ENCODE measurements around the gene TPRA1.

The TPRA1 gene

DNA sequence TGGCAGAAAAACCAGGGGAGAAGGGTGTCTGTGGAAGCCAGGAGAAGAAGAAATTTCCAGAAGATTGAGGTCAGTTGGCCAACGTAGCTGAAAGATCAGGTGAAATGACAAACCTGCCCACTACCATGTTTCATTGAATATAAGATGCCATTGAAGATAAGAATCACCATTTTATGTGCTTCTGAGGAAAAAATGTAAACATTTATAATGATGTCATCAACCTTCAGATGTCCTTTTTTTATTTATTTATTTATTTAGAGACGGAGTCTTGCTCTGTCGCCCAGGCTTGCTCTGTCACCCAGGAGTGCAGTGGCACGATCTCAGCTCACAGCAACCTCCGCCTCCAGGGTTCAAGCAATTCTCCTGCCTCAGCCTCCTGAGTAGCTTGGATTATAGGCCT is 33.5 kb upstream of the TPRA1 start:
- Histone ChIP-seq H3K9ac (no peak overlapping the region), H3K4me3 (ENCODE audit: low read depth, low read length) (no peak overlapping the region), H3K4me2 (ENCODE audit: low read length) (no peak overlapping the region), H3K4me1 (no peaks in the 10 kb centered on the region), H3K27me3 (ENCODE audit: control insufficient read depth, insufficient read depth, low read length) (no peaks in the 10 kb centered on the region), H3K9me3 (ENCODE audit: control insufficient read depth, low read length) (no peaks in the 10 kb centered on the region), H3K36me3 (ENCODE audit: control insufficient read depth, insufficient read depth, low read length) (no peaks in the 10 kb centered on the region), H2AFZ (no peak overlapping the region), H3K27ac (no peak overlapping the region), H3K79me2 (no peaks in the 10 kb centered on the region)
- TF ChIP-seq, protein P1, sequence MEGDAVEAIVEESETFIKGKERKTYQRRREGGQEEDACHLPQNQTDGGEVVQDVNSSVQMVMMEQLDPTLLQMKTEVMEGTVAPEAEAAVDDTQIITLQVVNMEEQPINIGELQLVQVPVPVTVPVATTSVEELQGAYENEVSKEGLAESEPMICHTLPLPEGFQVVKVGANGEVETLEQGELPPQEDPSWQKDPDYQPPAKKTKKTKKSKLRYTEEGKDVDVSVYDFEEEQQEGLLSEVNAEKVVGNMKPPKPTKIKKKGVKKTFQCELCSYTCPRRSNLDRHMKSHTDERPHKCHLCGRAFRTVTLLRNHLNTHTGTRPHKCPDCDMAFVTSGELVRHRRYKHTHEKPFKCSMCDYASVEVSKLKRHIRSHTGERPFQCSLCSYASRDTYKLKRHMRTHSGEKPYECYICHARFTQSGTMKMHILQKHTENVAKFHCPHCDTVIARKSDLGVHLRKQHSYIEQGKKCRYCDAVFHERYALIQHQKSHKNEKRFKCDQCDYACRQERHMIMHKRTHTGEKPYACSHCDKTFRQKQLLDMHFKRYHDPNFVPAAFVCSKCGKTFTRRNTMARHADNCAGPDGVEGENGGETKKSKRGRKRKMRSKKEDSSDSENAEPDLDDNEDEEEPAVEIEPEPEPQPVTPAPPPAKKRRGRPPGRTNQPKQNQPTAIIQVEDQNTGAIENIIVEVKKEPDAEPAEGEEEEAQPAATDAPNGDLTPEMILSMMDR (IDR thresholded peaks at IDR 0.05), result no peak

DNA sequence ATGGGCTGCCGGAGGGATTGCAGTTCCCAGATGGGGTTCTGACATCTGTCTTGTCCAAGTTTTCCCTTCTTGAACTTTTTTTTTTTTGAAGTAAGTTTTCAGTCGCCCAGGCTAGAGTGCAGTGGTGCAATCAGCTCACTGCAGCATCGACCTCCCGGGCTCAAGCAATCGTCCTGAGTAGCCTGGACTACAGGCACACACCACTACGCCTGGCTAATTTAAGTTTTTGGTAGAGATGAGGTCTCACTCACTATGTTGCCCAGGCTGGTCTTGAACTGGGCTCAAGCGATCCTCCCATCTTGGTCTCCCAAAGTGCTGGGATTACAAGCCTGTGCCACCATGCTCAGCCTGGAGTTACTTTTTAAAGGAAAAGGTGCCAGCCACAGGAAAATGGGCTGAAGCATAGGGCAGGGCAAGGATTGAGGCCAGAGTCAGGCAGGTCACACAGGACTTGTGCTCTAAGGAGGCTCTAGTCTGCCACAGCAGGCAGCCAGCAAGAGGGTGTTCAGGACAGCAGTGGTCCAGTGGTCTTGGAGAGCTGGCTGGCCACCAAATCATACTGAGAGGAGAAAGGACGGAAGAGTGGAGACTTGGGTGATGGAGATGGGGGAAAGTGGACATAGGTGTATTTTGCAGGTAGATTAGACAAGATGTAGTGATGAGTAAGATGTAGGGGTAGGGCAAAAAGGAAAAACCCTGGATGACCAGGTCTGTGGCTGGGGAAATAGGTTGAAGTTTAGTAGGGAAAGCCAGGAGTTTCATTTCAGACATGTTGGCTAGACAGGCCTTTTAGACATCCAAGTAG is 32.4 kb upstream of the TPRA1 start:
- Histone ChIP-seq H2AFZ (no peak overlapping the region), H3K9ac (no peak overlapping the region), H3K36me3 (ENCODE audit: control insufficient read depth, insufficient read depth, low read length) (no peaks in the 10 kb centered on the region), H3K4me2 (ENCODE audit: low read length) (no peak overlapping the region), H3K4me1 (no peaks in the 10 kb centered on the region), H3K79me2 (no peaks in the 10 kb centered on the region), H3K9me3 (ENCODE audit: control insufficient read depth, low read length) (no peaks in the 10 kb centered on the region), H3K27me3 (ENCODE audit: control insufficient read depth, insufficient read depth, low read length) (no peaks in the 10 kb centered on the region), H3K27ac (no peak overlapping the region), H3K4me3 (ENCODE audit: low read depth, low read length) (no peak overlapping the region)
- TF ChIP-seq, protein P1 (IDR thresholded peaks at IDR 0.05), result no peak

DNA sequence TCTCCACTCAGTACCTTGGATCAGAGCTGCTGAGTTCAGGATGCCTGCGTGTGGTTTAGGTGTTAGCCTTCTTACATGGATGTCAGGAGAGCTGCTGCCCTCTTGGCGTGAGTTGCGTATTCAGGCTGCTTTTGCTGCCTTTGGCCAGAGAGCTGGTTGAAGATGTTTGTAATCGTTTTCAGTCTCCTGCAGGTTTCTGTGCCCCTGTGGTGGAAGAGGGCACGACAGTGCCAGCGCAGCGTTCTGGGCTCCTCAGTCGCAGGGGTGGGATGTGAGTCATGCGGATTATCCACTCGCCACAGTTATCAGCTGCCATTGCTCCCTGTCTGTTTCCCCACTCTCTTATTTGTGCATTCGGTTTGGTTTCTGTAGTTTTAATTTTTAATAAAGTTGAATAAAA is 31.5 kb upstream of the TPRA1 start:
- H3K36me3 ChIP-seq (ENCODE audit: control insufficient read depth, insufficient read depth, low read length), result no peaks in the 10 kb centered on the region

DNA sequence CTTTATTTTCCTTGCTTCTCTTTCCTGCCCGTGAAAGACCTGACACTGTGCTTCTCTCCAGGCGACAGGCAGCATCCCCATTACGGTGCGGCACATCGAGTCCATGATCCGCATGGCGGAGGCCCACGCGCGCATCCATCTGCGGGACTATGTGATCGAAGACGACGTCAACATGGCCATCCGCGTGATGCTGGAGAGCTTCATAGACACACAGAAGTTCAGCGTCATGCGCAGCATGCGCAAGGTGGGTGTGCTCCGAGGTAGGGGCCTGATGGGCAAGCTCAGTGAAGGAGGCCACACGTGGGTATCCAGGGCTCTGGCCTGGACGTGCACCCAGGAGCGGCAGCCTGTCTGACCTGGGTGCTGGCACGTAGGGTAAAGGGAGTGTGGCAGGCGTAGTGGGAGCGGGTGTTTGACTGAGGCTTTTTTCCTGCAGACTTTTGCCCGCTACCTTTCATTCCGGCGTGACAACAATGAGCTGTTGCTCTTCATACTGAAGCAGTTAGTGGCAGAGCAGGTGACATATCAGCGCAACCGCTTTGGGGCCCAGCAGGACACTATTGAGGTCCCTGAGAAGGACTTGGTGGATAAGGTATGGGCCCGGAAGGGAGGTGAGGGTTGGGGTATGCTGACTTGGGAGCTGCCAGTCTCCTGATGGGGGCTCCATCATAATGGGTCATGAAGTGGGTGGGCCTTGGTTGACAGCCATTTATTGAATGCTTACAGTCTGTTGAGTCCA is 30.3 kb upstream of the TPRA1 start:
- TF ChIP-seq, protein P1 (IDR thresholded peaks at IDR 0.05), result no peak
- Histone ChIP-seq H3K27me3 (ENCODE audit: control insufficient read depth, insufficient read depth, low read length) (no peaks in the 10 kb centered on the region), H3K9me3 (ENCODE audit: control insufficient read depth, low read length) (no peaks in the 10 kb centered on the region), H3K79me2 (no peaks in the 10 kb centered on the region), H2AFZ (no peak overlapping the region), H3K4me1 (no peaks in the 10 kb centered on the region), H3K27ac (no peak overlapping the region), H3K9ac (no peak overlapping the region), H3K4me3 (ENCODE audit: low read depth, low read length) (no peak overlapping the region), H3K4me2 (ENCODE audit: low read length) (no peak overlapping the region), H3K36me3 (ENCODE audit: control insufficient read depth, insufficient read depth, low read length) (no peaks in the 10 kb centered on the region)

More for the DNA sequence above, 31.5 kb upstream of the TPRA1 start:
- no peak overlapping the region for H3K4me2 ChIP-seq (ENCODE audit: low read length)
- no peak overlapping the region for H3K9ac ChIP-seq
- no peak overlapping the region for H2AFZ ChIP-seq
- H3K4me1 ChIP-seq, result no peaks in the 10 kb centered on the region
- H3K27me3 ChIP-seq (ENCODE audit: control insufficient read depth, insufficient read depth, low read length), result no peaks in the 10 kb centered on the region
- no peaks in the 10 kb centered on the region for H3K9me3 ChIP-seq (ENCODE audit: control insufficient read depth, low read length)
- H3K4me3 ChIP-seq (ENCODE audit: low read depth, low read length), result no peak overlapping the region
- H3K27ac ChIP-seq, result no peak overlapping the region
- TF ChIP-seq, protein P1 (IDR thresholded peaks at IDR 0.05), result no peak
- H3K79me2 ChIP-seq, result no peaks in the 10 kb centered on the region
